Suprapubic skin (tissue), 3 donors: ENCODE results near the gene CRYGC.

Experiments
- POLR2A ChIP-seq, 2 donors: fragments of 450-650 bp; IDR thresholded peaks; one replicate each; pipeline ENCODE4 v1.6.1; 2017; ENCODE audit warnings: antibody characterized with exemption in 2 of 2, mild to moderate bottlenecking in 2 of 2, moderate library complexity in 2 of 2
- TF ChIP-seq, protein P1 (sequence below), 2 donors: fragments of 200-600 bp in 1 of 2; fragments of 450-650 bp in 1 of 2; sonication (generic) in 1 of 2; IDR thresholded peaks; one replicate each; pipeline ENCODE4 v1.5.1; 2016 to 2019; ENCODE audit warnings: antibody characterized with exemption in 2 of 2, mild to moderate bottlenecking in 1 of 2, moderate library complexity in 1 of 2

DNA sequence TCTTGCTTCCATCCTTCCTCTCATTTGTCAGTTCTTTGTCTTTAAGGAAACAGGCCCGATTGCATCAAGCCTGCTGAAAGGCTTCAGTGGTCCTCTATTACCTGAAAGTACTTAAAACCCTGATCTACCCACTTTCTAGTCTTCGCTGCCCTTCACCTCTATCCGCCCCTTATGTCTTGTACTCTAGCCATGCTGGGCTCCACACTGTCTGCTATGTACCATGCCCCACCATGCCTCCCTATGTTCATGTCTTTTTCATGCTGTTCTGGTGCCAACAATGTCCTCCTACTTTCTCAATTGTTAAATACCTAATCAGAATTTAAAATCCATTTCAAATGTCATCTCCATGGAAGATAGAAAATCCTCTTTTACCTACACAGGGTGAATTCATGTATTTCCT lies 33.5 kb downstream of the CRYGC start:
- TF ChIP-seq, protein P1, sequence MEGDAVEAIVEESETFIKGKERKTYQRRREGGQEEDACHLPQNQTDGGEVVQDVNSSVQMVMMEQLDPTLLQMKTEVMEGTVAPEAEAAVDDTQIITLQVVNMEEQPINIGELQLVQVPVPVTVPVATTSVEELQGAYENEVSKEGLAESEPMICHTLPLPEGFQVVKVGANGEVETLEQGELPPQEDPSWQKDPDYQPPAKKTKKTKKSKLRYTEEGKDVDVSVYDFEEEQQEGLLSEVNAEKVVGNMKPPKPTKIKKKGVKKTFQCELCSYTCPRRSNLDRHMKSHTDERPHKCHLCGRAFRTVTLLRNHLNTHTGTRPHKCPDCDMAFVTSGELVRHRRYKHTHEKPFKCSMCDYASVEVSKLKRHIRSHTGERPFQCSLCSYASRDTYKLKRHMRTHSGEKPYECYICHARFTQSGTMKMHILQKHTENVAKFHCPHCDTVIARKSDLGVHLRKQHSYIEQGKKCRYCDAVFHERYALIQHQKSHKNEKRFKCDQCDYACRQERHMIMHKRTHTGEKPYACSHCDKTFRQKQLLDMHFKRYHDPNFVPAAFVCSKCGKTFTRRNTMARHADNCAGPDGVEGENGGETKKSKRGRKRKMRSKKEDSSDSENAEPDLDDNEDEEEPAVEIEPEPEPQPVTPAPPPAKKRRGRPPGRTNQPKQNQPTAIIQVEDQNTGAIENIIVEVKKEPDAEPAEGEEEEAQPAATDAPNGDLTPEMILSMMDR (IDR thresholded peaks at IDR 0.05): no peak
- no peak for TF ChIP-seq POLR2A (IDR thresholded peaks at IDR 0.05)
